GM12873 (cell line): ENCODE measurements around the gene AMN1.

Experiments used
- CTCF ChIP-seq: IDR thresholded peaks from 2 replicates; pipeline ENCODE4 v1.5.1; 2012; ENCODE audit warnings: low read depth, mild to moderate bottlenecking, moderate library complexity, low read length, control low read depth; ENCODE audit not compliant: insufficient read depth; ENCODE audit errors: missing control alignments

Gene AMN1

GRCh38 chr12:31712877-31713276 lies 15.9 kb downstream of the AMN1 start:
- TF ChIP-seq CTCF: no peak

GRCh38 chr12:31710021-31710818 lies 18.6 kb downstream of the AMN1 start:
- TF ChIP-seq CTCF: no peak

GRCh38 chr12:31705621-31706020 lies 23.2 kb downstream of the AMN1 start:
- TF ChIP-seq CTCF: no peak

GRCh38 chr12:31702047-31702446 lies 26.8 kb downstream of the AMN1 start:
- TF ChIP-seq CTCF: no peak

- no peak for TF ChIP-seq CTCF
Measured at GRCh38 chr12:31687101-31687527, 41.7 kb downstream of the AMN1 start.

- no peak for TF ChIP-seq CTCF
Measured at GRCh38 chr12:31685801-31686200, 43.0 kb downstream of the AMN1 start.

- peak; percentile 83 for TF ChIP-seq CTCF
Measured at GRCh38 chr12:31682136-31682962, 46.5 kb downstream of the AMN1 start.
